HepG2 (cell line): Measurements from ENCODE around the gene TRERF1. TPM values are rescaled to one million over a fixed set of nuclear protein-coding genes. Genes with fewer than 3 reads are reported as not detected.

Experiments used
- ATAC-seq: fragments of 200-7000 bp; cut with Tn5 transposase; 3 replicates; pipeline ENCODE4 v1.9.1; 2020; ENCODE audit warnings: mild to moderate bottlenecking, moderate library complexity
- BruUV-seq: library from RNA; stranded (reverse); fragments of 400-500 nt; replicated peaks from 2 replicates; lab custom pipeline; 2021; lab: Mats Ljungman, UMichigan
- CTCF ChIA-PET: fragments of 300-600 bp; formaldehyde crosslinking; extraction: SDS; loops from one replicate; lab custom pipeline; 2021; ENCODE audit warnings: low total read pairs, inconsistent platforms, low intra/inter-chr PET ratio; lab: Yijun Ruan, JAX
- POLR2A ChIA-PET: fragments of 350-600 bp; sonication (Branson Sonifier 250); formaldehyde crosslinking; loops from one replicate; lab custom pipeline; 2020; ENCODE audit warnings: antibody characterized with exemption, inconsistent platforms; lab: Yijun Ruan, JAX
- DNase-seq: peaks from one replicate; pipeline ENCODE4 v3.0.0-alpha.2; 2015; ENCODE audit warnings: low spot score
- FAIRE-seq: peaks from 3 replicates; lab custom pipeline; 2011; peaks lifted over from hg19 to GRCh38; lab: Jason Lieb, UNC
- H2AFZ ChIP-seq: one replicate; pipeline ENCODE4 v1.6.1; 2011; ENCODE audit warnings: low read length, inconsistent platforms
- H3K27ac ChIP-seq: fragments of 300-600 bp; 3 replicates; pipeline ENCODE4 v1.8.0; 2011; ENCODE audit warnings: mixed run types, mild to moderate bottlenecking, mixed read lengths, low read length, inconsistent platforms; ENCODE audit not compliant: insufficient read depth; ENCODE audit errors: extremely low read length
- H3K27me3 ChIP-seq, 2 experiments: fragments of 200-600 bp in 1 of 2; 2 replicates in 1 of 2; 3 replicates in 1 of 2; pipeline versions ENCODE4 v1.6.0 to v1.8.0; 2011; ENCODE audit warnings: low read length in 2 of 2, mild to moderate bottlenecking in 2 of 2, moderate library complexity in 2 of 2, inconsistent platforms in 1 of 2; ENCODE audit not compliant: insufficient read depth in 2 of 2, control insufficient read depth in 1 of 2
- H3K36me3 ChIP-seq, 2 experiments: fragments of 200-600 bp in 1 of 2; replicated peaks in 1 of 2; 2 replicates in 1 of 2; 3 replicates in 1 of 2; pipeline versions ENCODE4 v1.5.1 to v1.8.0; 2011; ENCODE audit warnings: low read length in 2 of 2, inconsistent platforms in 1 of 2; ENCODE audit not compliant: insufficient read depth in 2 of 2, control insufficient read depth in 1 of 2
- H3K4me1 ChIP-seq: 2 replicates; pipeline ENCODE4 v1.5.1; 2012; ENCODE audit warnings: low read length, inconsistent platforms; ENCODE audit not compliant: insufficient read depth
- H3K4me2 ChIP-seq: 2 replicates; pipeline ENCODE4 v1.6.0; 2011; ENCODE audit warnings: low read depth, low read length, inconsistent platforms
- H3K4me3 ChIP-seq, 3 experiments: fragments of 200-600 bp in 1 of 3; sonication (generic), shearing (Covaris generic) in 1 of 3; replicated peaks in 1 of 3; 2 replicates each; pipeline ENCODE4 v1.5.1; 2011 to 2016; ENCODE audit warnings: low read length in 3 of 3, inconsistent platforms in 2 of 3, low read depth in 2 of 3, mild to moderate bottlenecking in 2 of 3, control low read depth in 1 of 3, mixed read lengths in 1 of 3; ENCODE audit not compliant: insufficient read depth in 1 of 3
- H3K79me2 ChIP-seq: one replicate; pipeline ENCODE4 v1.6.1; 2011; ENCODE audit warnings: low read length, inconsistent platforms; ENCODE audit not compliant: insufficient read depth
- H3K9ac ChIP-seq: 2 replicates; pipeline ENCODE4 v1.6.0; 2011; ENCODE audit warnings: mild to moderate bottlenecking, low read depth, low read length, inconsistent platforms; ENCODE audit not compliant: insufficient read depth
- H3K9me3 ChIP-seq: 2 replicates; pipeline ENCODE4 v1.5.1; 2012; ENCODE audit warnings: mild to moderate bottlenecking, low read length
- H4K20me1 ChIP-seq: 2 replicates; pipeline ENCODE4 v1.6.0; 2011; ENCODE audit warnings: inconsistent platforms, mild to moderate bottlenecking, low read length, moderate library complexity; ENCODE audit not compliant: insufficient read depth
- ARNTL ChIP-seq: sonication (generic); formaldehyde crosslinking; IDR thresholded peaks from 2 replicates; pipeline ENCODE4 v1.4.0; 2020; ENCODE audit warnings: mild to moderate bottlenecking, missing genetic modification reagents
- TCF12 ChIP-seq, 2 experiments: fragments of 450-650 bp in 1 of 2; sonication (generic) in 1 of 2; formaldehyde crosslinking in 1 of 2; IDR thresholded peaks; 2 replicates each; pipeline versions ENCODE4 v1.6.1 to v1.8.0; 2017 to 2022; ENCODE audit warnings: antibody characterized with exemption in 1 of 2, mild to moderate bottlenecking in 1 of 2, missing genetic modification reagents in 1 of 2, moderate library complexity in 1 of 2
- ZKSCAN1 ChIP-seq: fragments of 150-350 bp; IDR thresholded peaks from 2 replicates; pipeline ENCODE4 v1.6.1; 2014; ENCODE audit warnings: low read length
- WGBS: methylation state at CpG from one replicate; pipeline ENCODE4 v1.1.6; 2017; ENCODE audit warnings: low lambda C conversion rate; 5-methylcytosine and 5-hydroxymethylcytosine counted together
- in situ Hi-C: cut with HindIII; loops from 2 replicates; pipeline ENCODE4 v1.10.0; 2017; ENCODE audit warnings: low pct_unique_long_range_greater_than_20kb; ENCODE audit not compliant: extremely low pct_ligation_motif_present
- intact Hi-C: fragments of 100-400 bp; cut with micrococcal nuclease; formaldehyde crosslinking; loops from one replicate; pipeline ENCODE4 v1.10.0; 2022; ENCODE audit not compliant: unreplicated experiment
- polyA plus RNA-seq, 8 experiments: library from polyadenylated mRNA; depleted of rRNA in 3 of 8; stranded (reverse) in 7 of 8; unstranded in 1 of 8; fragments of >200 nt; fragmentation: Illumina TruSeq in 4 of 8; extraction: Trizol in 4 of 8; gene quantifications; 2 replicates each; pipeline versions ENCODE4 v1.2.1 to v1.2.3, GENCODE V29; 2011 to 2016; ENCODE audit warnings: low read depth in 4 of 8, missing spikeins in 1 of 8, mixed read lengths in 1 of 8; ENCODE audit not compliant: insufficient read depth in 1 of 8
- total RNA-seq, 5 experiments: library from RNA; depleted of rRNA; stranded (reverse); fragments of >200 nt; fragmentation: Illumina TruSeq; extraction: Trizol; gene quantifications; 2 replicates each; pipeline ENCODE4 v1.2.3, GENCODE V29; 2016; ENCODE audit warnings: low read depth in 1 of 5
- TF ChIP-seq, protein P1 (sequence below): sonication (generic); formaldehyde crosslinking; IDR thresholded peaks from 2 replicates; pipeline ENCODE4 v1.5.0; 2020; ENCODE audit warnings: mild to moderate bottlenecking, missing genetic modification reagents

TRERF1 gene
- total and polyA plus RNA-seq, 2 of the 13 experiments (the other 11 are each of a cell fraction or from before 2014, with no cell fraction given): 0.02 TPM; not detected in 1

DNA sequence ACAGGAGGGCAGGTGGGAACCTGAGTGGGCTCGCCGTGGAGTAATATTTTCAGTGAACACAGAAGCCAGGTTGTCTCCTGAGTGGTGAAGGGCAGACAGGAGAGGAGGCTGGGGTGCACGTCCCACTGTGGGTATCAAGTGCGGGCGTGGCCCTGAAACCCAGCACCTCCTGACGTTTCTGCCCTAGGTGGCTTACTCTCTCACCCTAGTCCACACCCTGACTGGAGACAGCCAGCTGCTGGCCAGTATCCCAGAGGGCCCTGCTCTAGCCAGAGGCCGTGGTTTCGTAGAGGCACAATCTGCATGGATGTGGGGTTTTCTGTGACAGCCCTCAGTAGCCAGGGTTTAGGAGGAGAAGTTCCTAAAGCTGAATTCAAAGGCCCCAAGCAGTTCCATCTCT, 86.7 kb downstream of the TRERF1 start (continued):
- TF ChIP-seq, protein P1, sequence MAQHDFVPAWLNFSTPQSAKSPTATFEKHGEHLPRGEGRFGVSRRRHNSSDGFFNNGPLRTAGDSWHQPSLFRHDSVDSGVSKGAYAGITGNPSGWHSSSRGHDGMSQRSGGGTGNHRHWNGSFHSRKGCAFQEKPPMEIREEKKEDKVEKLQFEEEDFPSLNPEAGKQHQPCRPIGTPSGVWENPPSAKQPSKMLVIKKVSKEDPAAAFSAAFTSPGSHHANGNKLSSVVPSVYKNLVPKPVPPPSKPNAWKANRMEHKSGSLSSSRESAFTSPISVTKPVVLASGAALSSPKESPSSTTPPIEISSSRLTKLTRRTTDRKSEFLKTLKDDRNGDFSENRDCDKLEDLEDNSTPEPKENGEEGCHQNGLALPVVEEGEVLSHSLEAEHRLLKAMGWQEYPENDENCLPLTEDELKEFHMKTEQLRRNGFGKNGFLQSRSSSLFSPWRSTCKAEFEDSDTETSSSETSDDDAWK (CRISPR knock-in tag): no peak
- TF ChIP-seq ARNTL (CRISPR knock-in tag): no peak

DNA sequence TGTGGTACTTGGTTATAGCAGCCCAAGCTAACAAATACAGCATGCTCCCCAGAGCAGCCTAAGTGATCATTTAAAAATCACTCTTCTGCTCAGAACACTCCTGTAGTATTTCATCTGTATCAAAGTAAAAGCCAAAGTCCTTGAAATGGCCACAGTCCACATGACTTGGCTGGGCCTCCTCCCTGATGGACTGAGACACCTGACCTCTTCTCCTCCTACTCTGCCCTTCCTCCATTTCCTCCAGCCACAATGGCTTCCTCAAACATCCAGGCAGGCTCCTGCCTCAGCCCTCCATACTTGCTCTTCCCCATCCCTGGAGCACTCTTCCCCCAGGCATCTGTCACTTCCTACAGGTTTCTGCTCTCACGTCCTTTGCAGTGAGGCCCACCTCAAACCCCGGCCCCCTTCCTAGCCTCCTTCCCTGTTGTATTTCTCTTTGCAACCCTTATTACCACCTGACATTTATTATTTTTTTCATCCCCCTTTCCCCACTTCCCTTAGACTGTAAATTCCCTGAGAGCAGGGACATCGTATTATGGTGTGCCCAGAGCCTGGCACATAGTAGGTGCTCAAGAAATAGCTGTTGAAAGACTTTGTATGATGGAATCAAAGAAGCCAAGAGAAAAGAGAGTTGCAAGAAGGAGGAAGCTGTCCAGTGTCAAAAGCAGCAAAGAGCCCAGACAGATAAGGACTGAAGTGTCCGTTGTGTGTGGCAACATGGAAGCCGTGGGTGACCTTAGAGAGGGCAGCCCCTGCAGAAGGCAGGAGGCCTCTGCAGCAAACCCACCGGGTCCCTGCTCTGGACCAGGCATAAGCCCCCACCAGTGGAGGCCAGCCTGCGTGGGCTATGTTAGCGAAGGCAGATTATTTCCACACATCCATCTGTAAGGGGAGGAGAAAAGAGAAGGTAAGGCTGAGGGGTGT, 87.5 kb downstream of the TRERF1 start:
- no peaks in the 10 kb centered on the region for H4K20me1 ChIP-seq
- BruUV-seq: no TSS peak
- H3K79me2 ChIP-seq: no peaks in the 10 kb centered on the region
- intact Hi-C loops: no loop called here
- ATAC-seq (no peak), FAIRE-seq (no peak), DNase-seq (no peak)
- H3K4me1 ChIP-seq: no peaks in the 10 kb centered on the region
- TF ChIP-seq ZKSCAN1 (peak; percentile 50; the same call in 1 of the 2 replicates), TCF12 (IDR thresholded peaks at IDR 0.05) (no peak), TCF12 (CRISPR knock-in tag; IDR thresholded peaks at IDR 0.05) (no peak)
- H3K36me3 ChIP-seq: no peaks in the 10 kb centered on the region
- no peak overlapping the region for H3K4me2 ChIP-seq
- H3K9ac ChIP-seq: no peak overlapping the region
- H3K4me3 ChIP-seq: no peak overlapping the region
- 43% methylated on average over 8 of the region's 8 CpGs for WGBS
- ChIA-PET CTCF (no interaction called here), POLR2A (no interaction called here)
- H3K27me3 ChIP-seq: peaks cover 2 to 33% of the 10 kb centered on the region in 2 experiments; a peak in 3 of 5 replicates
- H2AFZ ChIP-seq: no peak overlapping the region
- H3K9me3 ChIP-seq: no peaks in the 10 kb centered on the region
- no peak overlapping the region for H3K27ac ChIP-seq
- in situ Hi-C loops: no loop called here
